ENCODE data around the gene MYO19.
A peak's percentile ranks its signal among the peaks of the same experiment; 100 is the strongest.
"Not testable (repeated sequence)": the region's sequence is repeated elsewhere in the genome, so short reads cannot be mapped to it uniquely, and the experiment has no call there.

Gene MYO19

DNA sequence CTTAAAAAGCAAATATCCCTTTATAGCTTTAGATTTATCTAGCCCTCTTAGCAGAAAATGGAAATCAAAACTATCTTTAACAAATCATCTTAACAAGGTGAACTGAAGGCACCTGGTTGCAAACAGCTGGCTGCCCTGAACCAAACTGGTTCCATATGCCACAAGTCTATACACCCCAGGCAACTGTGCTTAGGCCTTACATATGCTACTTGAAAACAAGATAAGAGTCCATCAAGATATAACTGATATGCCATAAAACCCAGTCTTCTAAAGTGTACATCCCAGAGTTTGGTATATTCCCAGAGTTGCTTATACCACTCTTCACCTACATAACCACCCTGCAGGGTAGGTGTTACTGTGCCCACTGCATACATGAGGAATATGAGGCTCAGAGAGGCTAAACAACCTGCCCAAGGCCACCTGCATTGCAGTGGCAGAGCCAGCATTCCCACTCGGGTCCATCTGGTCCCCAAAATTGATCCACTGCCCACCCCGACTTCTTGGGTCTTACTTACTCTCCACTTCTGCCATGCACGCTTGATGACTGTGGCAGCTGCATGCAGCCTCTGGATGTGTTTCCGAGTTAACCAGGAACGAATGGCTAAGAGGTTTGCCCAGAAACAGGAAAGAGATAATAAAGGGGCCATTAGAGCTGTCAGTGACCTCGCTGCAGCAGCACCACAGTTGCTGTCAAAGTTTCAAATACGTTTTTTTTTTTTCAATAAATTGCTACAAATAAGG lies 35.9 kb downstream of the MYO19 start:
- no peak for DNase-seq

DNA sequence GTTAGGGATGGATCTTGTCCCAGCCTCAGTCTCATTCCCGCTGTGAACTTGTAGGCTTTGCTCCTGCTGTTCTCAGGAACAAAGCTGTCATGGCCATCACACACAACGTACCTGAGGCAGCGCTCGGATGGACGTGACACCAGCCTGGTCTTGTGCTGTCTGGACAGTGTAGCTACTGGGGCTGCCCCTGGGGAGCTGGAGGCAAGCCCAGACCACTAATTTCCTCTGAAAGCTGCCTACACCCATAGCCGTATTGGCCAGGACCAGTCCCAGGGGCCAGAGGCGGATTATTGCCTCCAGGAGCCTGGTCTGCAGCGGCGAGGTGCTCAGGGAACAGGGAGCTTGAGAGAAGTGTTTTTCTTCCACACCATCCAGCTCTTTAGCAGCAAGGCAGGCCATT lies 36.5 kb downstream of the MYO19 start:
- DNase-seq = no peak

DNA sequence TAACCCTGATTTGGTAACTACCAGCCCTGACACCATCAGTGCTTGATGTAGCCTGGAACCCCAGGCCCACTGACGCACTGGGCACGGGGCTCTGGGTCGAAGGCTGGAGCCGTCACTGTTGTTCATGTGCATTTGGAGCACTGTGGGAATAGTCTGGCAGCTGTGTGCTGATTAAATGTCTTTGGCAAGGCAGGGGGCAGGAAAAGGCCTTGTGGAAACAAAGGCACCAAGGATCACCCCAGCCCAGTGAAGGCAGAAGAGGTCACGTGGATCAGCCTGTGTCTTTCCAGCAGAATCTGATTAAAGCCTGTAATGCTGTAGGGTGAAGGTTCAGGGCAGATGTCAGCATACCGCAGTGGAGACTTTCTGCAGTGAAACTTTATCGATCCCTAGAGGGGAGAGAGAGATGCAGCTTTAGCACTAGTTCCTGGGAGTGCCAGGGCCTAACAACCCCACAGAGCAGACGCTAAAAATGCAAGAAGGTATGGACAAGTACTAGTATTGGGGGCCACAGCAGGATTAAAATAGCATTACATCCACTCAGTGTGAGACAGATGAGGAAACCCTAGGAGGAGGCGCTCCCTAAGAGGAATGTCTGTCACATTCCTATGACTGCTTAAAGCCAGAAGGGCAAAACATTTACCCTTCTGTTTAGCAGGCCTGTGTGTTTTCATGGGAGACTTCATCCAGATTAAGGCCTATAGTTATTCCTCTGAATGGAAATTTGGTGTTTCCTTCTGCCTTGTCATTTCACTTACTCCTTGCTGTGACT lies 38.5 kb downstream of the MYO19 start:
- DNase-seq = no peak

DNA sequence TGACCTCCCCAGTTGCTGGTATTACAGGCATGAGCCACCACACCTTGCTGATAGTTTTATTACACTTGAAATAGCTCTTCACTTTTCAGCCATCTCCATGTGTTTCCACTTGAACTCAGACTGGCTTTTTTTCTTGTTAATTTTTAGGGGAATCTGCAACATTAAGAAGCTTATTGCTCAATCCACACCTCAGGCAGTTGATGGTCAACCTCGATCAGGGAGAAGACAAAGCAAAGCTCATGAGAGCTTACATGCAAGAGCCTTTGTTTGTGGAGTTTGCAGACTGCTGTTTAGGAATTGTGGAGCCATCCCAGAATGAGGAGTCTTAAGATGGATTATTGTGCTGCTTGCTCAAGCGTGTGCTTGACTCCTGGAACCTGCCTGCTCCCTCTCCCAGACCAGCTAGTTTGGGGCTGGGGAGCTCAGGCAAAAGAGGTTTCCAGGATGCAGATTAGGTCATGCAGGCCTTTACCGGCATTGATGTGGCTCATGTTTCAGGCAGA lies 39.5 kb downstream of the MYO19 start:
- DNase-seq = no peak

DNA sequence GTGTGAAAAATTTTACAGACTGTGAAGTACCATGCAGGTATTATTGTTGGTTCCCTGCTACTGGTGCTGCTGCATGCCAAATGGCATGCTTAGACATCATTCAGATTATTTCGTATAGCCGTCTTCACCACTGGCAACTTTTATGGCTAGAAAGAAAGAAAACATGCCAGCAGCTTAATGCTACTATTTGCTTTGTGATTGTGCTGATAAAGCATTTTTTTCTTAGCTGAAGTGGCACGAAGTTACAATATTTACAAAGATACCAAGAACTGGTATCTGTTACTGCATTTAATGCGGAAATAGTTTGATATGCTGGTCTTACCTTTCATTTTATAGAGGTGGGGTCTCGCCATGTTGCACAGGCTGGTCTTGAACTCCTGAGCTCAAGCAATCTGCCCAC lies 40.0 kb downstream of the MYO19 start:
- no peak for DNase-seq

DNA sequence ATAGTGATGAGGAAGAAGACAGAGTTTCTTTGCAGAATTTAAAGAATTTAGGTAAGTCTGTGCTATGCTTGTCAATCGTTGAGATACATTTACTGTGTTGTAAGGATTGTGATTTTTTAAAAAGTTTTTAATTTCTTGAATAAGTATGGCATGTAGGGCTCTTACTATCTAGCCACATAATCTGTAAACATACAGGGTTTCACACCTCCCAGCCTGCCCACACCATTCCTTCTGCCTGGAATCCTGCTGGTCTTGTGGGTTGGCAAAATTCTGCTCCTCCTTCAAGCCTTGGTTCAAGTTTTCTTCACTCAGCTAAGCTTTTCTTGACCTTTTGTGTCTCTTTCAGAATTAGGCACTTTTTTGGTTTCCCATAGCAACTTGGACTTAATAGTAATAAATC lies 40.7 kb downstream of the MYO19 start:
- no peak for DNase-seq

DNA sequence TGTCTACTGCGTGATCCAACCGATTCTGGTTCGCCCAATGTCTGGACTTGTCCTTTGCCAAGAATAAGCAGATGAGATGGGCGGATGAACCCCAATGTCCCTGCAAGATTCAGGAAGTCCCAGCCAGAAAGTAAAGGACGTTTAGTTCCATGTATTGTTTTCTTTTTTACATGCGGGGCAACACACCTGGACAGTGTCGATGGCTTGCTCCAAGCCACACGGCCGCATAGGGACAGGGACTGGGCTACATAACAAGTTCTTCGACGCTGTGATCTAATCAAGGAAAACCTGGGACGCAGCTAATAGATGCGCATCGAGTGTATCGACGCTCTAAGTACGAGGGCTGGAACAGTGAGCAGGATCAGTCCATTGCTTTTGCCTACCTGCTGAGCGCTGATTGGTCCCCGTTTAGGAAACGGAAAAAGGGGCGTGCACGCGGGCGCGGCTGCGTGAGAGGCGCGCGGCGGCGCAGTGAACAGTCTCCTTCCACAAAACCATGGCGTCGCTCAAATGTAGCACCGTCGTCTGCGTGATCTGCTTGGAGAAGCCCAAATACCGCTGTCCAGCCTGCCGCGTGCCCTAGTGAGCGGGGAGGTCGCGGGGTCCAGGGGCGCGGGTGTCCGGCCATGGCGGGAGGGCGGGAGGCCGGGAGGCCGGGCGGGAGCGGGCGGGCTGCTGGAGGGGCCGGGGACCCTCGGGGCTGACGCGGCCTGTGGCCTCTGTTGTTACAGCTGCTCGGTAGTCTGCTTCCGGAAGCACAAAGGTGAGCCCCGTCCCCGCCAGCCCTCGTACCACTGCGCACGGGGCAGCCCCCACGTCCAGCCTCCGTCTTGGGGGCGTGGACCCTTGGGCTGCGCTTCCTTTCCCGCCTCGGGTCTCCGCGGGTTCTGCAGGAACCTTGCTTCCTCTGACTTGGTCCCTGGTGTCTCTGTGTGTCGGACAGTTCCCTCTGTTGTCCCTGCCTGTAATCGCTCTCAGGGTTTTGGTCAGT lies 48.2 kb downstream of the MYO19 start, which contains the start of gene ZNHIT3:
TSS of gene ZNHIT3 (plus strand) at position 478 of the 991 bp plus-strand sequence. CDS start at position 497, 19 bp downstream.
- peak; percentile 72 to 97 (median 85) for DNase-seq

DNA sequence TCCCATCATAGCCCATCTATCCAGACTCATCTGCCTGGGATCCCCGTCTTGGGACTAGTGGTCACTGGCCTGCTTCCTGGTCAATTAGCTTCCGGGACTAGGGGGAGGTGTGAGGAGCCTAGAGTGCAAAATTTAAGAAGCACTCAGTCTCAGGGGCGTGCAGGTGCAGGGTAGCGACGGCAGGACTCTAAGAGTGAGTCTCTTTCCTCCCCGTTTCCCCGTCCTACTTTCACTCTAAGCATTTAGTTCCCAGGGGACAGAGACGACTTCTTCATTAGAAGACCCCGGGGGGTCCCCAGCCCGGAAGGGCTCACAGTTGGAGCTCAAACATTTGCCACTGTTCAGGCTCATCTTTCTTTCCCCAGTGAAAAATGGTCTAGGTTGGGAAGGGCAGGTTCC lies 48.9 kb downstream of the MYO19 start:
- no peak for DNase-seq

DNA sequence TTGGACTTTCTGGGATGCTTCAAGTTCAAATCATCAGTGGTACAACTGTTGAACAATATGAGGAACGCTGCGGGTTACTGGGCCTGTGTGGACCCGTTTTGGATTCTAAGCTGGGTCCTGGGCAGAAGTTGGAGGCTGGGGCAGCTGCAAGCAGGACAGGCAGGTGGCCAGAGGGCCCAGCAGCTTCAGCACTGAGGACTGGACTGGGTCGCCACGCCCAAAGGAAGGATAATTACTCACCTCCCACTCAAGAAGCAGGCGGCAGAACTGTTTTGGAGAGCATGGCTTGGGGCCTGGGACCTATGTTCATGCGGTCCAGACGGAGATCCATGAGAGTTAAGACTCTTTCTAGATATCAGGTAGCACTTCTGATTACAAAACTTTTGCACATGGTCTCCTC lies 49.6 kb downstream of the MYO19 start:
- DNase-seq = no peak

DNA sequence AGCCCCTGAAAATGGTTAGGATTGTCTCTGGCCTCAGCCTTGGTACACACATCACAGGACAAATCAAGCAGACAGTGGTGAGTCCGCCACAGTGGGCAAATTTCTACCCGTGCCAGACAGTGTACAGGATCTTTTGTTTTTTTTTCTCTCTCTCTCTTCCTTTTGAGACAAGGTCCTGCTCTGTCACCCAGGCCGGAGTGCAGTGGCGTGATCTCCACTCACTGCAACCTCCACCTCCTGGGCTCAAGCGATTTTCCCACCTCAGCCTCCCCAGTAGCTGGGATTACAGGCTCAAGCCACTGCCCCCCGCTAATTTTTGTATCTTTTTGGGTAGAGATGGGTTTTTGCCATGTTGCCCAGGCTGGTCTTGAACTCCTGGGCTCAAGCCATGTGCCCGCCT lies 50.6 kb downstream of the MYO19 start:
- DNase-seq = not testable (repeated sequence)

DNA sequence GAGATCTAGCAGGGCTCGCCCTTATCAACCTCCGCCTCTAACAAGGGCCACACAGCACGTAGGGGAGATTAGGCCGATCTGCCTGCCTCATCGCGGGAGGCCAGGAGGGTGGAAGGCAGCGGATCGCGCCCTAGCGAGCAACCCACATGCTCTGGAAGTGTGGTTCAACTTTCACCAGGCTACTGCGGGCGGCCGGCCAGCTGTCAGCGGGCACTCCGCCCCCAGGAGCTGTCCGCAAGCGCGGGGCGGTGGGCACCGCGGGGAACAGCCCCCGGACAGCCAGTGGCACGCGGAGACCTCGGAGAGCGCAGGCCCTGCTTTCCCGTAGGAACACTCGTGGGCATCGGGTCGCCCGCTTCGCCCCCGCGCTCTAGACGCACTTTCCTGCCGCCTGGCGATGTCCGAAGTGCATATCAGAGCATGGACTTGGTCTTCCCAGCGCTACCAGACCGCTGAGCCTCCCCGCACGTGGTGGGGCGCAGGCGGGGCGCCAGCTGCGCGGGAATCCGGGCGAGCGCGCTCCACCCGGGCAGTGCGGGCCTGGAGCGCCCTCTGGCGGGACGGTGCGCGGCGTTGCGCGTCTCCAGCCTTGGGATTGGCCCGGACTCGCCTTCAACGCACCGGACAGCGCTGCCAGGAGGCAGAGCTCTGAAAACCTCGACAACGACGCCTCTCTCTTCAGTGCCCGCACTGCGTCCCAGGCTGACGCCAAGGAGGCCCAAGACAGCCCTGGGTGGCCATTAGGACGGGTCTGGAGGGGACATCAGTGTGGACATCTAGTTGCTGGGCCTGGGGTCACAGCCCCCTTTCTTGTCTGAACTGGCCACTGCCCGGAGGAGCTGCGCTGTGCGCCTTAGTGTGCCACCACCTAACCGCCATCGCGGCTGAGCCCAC lies 51.8 kb downstream of the MYO19 start:
- peak; percentile 55 to 74 (median 68) for DNase-seq

DNA sequence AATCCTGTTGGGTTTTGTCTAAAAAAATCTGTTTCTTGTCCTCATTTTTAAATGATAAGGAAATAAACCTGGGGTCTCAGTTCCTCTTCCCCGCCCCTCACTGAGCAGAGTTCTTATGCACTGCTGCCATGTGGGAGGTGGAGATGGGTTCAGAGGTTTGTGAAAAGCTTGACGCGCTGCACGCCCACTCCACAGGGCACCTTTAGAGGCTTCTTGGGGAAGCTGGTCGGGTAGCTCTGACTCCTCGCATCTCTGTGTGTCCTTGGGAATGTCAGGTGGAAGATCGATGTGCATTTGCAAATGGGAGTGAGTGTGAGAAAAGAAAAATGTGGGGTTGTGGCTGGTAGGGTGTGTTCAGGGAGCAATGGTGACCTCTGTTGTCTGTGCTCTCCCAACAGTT lies 52.8 kb downstream of the MYO19 start:
- DNase-seq = no peak

DNA sequence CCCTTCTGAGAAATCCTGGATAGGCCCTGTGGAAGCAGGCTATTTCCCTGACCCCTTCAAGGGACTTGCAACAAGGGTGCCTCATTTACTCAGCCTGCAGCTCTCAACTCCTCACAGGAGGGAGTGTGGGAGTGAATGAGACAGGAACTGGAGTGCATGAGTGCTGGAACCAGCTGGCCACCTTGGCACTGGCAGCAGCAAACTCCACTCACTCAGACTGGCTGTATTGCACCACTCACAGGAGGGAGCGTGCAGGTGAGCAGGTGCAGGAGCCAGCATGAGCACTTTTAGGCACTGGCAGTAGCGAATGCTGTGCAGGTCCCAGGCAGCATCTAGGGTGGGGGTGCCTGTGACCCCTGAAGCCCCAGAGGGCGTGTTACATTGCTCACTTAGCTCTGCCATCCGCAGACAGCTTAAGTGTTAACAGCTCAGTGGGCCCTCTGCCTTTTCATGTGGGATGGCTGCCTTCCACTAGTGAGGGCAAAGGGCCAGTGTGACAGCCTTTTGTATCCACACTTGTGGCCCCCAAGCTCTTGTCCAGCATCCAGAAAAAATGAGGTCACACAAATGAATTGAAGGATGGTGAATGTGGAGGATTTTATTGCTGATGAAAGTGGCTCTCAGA lies 59.2 kb downstream of the MYO19 start:
- no peak for DNase-seq

DNA sequence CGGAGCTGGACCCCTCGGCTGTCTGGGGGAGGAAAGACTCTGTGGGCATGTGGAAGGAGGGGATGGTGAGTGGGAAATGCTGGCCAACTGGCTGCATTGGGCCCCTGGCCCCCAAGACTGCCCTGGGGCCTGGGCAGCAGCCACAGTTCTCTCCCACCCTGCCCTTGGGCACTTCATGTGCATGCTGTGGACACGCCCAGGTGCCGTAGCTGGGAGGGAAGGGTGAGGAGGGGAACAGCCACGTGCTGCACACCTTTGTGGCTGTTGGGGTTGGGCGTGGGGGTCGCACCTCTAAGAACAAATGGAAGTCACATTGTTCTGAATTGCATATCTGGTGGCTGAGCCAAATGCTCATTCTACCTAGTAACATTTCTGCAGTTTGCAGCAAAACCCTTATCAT lies 60.1 kb downstream of the MYO19 start:
- no peak for DNase-seq

DNA sequence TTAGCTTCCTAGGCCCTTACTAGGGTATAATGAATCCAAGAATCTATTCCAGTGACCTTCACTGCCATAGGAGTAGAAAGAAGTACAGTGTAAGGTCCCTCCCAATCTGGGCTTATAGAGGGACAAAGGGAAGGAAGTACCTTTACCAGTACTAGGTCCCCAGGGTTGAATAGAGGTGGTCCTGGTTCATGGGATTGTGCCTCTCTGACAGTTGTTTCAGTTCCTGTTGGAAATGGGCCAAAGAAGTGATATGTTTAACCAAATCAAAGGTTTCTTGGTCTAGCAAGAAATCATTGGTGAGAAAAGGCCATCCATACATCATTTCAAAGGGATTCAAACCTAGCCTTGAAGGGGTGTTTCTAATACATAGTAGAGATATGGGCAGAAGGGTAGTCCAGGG lies 64.2 kb downstream of the MYO19 start:
- no peak for DNase-seq

DNA sequence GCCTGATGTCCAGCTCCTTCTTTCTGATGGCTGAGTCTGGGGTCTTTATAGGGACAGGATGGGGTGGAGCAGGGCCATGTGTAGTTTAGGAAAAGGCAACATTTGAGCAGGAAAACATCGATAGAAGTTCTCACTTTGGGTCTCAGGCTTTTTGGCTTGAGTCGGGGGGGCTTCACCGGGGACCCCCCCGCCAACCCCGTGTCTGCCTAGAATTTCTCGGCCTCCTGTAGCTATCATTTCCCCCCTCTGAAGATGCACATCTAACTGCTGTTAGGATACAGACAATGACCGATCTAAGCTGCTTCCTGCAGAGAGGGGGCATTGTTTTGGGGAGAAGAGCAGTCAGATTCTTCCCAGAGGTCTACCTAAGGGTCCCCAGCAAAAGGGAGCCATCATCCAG lies 64.9 kb downstream of the MYO19 start:
- no peak for DNase-seq

DNA sequence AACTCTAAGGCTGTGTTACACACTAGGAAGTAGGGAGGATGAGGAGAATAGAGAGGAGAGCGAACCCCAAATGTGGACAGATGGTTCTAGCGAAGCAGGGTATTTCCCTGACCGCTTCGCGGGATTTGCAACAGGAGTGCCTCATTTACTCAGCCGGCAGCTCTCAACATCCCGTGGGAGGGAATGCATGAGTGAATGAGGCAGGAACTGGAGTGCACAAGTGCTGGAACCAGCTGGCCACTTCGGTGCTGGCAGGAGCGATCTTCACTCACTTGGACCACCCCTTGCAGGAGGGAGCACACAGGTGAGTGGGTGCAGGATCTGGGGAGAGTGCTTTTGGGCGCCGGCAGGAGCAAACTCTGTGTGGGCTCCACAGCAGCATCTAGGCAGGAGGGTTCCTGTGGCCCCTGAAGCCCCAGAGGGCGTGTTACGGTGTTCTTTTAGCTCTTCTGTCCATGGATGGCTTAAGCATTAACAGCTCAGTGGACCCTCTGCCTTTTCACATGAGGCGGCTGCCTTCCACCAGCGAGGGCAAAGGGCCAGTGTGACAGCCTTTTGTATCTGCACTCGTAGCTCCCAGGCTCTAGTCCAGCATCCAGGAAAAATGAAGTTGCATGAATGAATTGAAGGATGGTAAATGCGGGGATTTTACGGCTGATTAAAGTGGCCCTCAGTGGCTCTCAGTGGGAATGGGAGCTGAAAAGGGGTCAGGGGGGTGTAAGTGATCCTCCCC lies 65.6 kb downstream of the MYO19 start:
- no peak for DNase-seq

DNA sequence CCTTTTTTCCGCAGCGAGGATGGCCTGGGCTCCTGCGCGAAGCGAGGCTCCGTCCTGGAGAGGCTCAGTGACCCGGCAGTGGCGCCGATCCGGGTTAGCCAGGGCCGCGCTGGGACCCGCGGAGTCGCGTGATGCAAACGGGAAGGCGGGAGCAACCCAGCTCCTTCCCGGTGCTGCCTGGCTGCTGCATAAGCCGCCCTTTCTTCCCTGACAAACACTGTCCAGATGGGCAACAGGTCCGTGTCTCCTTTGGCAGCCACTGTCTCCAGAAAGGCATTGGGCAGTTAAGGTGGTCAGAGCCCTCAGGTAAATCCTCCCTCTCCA lies 69.9 kb downstream of the MYO19 start:
- no peak for DNase-seq

DNA sequence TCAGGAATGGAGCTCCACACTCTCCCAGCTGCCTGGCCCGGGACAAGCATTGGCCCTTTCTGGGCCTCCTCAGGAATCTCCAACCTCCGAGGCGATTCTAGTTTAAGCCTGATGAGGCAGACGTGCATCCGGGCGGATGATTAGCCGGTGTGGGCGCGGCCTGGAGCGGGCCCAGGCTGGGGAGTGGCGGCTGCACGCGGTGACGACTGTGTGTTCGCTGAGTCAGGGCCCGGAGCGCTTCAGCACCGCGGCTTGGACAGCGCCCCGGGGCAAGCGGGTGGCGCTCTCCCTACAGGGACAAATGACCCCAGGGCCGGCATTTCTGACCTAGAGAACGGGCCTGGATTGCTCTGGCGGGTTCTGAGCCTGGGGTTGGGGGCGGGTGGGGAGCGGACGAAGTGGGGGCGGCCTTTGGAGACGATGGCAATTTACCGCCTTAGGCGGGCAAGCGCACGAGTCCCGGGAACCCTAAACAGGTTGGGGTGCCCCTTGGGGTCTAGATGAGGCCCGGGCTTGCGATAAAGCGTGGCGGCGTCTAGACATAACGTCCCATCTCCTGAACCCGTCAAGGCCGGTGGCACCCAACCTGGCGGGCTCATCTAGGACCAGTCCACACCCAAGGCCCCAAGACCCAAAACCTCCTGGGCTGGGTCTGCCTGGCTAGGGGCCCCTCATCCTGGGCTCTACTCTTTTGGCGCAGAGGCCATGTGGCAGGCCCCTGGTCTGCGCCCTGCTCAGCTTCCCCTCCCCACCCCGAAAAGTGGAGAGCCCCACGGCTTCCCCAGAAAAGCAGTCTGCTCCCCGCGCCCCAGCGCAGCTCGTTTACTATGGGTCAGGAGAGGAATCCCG lies 70.5 kb downstream of the MYO19 start:
- peak in 2 of 5 experiments; percentile 28 to 70 for DNase-seq

All from T-helper 2 cell (primary cell).